ENCODE data around the gene STK31.
"Not testable (repeated sequence)": the region's sequence is repeated elsewhere in the genome, so short reads cannot be mapped to it uniquely, and the experiment has no call there.

STK31 gene

GRCh38 chr7:23767514-23767913, 57.5 kb downstream of the STK31 start:
- TF ChIP-seq SPI1 (IDR thresholded peaks at IDR 0.05; ENCODE audit: borderline replicate concordance, low read depth) = no peak
- no peak for TF ChIP-seq GABPA (IDR thresholded peaks at IDR 0.05; ENCODE audit: low read depth)
- TF ChIP-seq CTCF (IDR thresholded peaks at IDR 0.05; ENCODE audit: insufficient read depth, low read length) = no peak
- TF ChIP-seq REST (IDR thresholded peaks at IDR 0.05; ENCODE audit: insufficient replicate concordance, low read depth) = no peak
- no peak for TF ChIP-seq POLR2AphosphoS5 (IDR thresholded peaks at IDR 0.05; ENCODE audit: low read depth)
- Histone ChIP-seq H3K4me3 (replicated peaks; ENCODE audit: insufficient read depth, low read length) (no peak overlapping the region), H3K27me3 (ENCODE audit: insufficient read depth, poor library complexity, severe bottlenecking) (no peaks in the 10 kb centered on the region), H3K27ac (replicated peaks) (no peak overlapping the region)
- DNase-seq (ENCODE audit: low read depth in 1 of 2, low spot score in 1 of 2) = no peak

GRCh38 chr7:23768022-23768421, 58.0 kb downstream of the STK31 start:
- DNase-seq (ENCODE audit: low read depth in 1 of 2, low spot score in 1 of 2) = no peak
- TF ChIP-seq GABPA (IDR thresholded peaks at IDR 0.05; ENCODE audit: low read depth) (no peak), SPI1 (IDR thresholded peaks at IDR 0.05; ENCODE audit: borderline replicate concordance, low read depth) (no peak), CTCF (IDR thresholded peaks at IDR 0.05; ENCODE audit: insufficient read depth, low read length) (no peak), POLR2AphosphoS5 (IDR thresholded peaks at IDR 0.05; ENCODE audit: low read depth) (no peak), REST (IDR thresholded peaks at IDR 0.05; ENCODE audit: insufficient replicate concordance, low read depth) (no peak)
- Histone ChIP-seq H3K4me3 (replicated peaks; ENCODE audit: insufficient read depth, low read length) (no peak overlapping the region), H3K27me3 (ENCODE audit: insufficient read depth, poor library complexity, severe bottlenecking) (no peaks in the 10 kb centered on the region), H3K27ac (replicated peaks) (no peak overlapping the region)

- not testable (repeated sequence) for H3K27me3 ChIP-seq (ENCODE audit: insufficient read depth, poor library complexity, severe bottlenecking); H3K27ac ChIP-seq (replicated peaks); DNase-seq (ENCODE audit: low read depth in 1 of 2, low spot score in 1 of 2); H3K4me3 ChIP-seq (replicated peaks; ENCODE audit: insufficient read depth, low read length)
These were observed 69.3 kb downstream of the STK31 start for GRCh38 chr7:23779185-23779800.

- H3K4me3 ChIP-seq (replicated peaks; ENCODE audit: insufficient read depth, low read length) = no peak overlapping the region
- H3K27ac ChIP-seq (replicated peaks) = no peak overlapping the region
- no peak for DNase-seq (ENCODE audit: low read depth in 1 of 2, low spot score in 1 of 2)
- TF ChIP-seq SPI1 (IDR thresholded peaks at IDR 0.05; ENCODE audit: borderline replicate concordance, low read depth) (no peak), POLR2AphosphoS5 (IDR thresholded peaks at IDR 0.05; ENCODE audit: low read depth) (no peak), CTCF (IDR thresholded peaks at IDR 0.05; ENCODE audit: insufficient read depth, low read length) (no peak), GABPA (IDR thresholded peaks at IDR 0.05; ENCODE audit: low read depth) (no peak), REST (IDR thresholded peaks at IDR 0.05; ENCODE audit: insufficient replicate concordance, low read depth) (no peak)
- H3K27me3 ChIP-seq (ENCODE audit: insufficient read depth, poor library complexity, severe bottlenecking) = no peaks in the 10 kb centered on the region
These were observed 73.1 kb downstream of the STK31 start for GRCh38 chr7:23783115-23783514.

Measured in HL-60 (cell line).